HG02973 (cell line): Measurements from ENCODE around the gene RAB6B.

ENCODE experiments used
- ATAC-seq: cut with Tn5 transposase; IDR thresholded peaks from one replicate; pipeline ENCODE4 v1.9.1; 2021; ENCODE audit warnings: moderate library complexity; ENCODE audit not compliant: unreplicated experiment

The RAB6B gene

DNA sequence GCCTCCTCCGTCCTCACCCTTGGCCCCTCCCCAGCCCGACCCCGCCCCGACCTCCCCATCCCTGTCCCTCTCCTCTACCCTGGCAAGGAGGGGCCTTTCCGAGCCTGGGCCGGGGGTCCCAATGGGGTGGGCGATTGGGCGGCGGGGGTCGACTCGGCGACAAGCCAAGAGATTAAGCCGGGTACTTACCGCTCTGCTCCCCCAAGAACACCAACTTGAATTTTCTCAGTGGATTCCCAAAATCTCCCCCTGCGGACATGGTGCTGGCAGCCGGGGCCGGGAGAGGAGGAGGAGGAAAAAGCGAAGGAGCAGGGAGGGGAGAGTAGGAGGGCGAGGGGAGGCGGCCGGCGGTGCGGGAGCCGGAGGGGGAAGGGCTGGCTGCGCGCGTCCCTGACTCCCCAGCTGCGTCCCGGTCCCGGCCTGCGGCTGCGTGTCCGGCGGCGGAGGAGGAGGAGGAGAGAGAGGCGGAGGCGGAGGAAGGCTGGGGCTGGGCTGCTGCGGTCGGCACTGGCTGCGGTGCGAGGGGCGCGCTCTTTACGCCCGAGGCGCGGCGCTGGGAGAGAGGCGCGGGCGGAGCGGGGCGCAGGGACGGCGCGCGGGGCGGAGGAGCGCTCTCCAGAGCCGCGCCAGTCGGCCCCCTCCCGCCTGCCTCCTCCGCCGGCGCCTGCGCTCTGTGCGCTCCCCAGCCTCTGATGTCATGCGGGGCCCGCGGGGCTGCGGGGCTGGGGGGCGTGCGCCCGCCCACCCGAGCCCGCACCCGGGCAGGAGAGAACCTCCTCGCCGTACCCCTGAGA lies at the start of gene RAB6B:
RAB6B (minus strand) TSS at position 675 of the 794 bp plus-strand sequence; CDS start at position 259, 416 bp downstream.
- no peak for ATAC-seq

DNA sequence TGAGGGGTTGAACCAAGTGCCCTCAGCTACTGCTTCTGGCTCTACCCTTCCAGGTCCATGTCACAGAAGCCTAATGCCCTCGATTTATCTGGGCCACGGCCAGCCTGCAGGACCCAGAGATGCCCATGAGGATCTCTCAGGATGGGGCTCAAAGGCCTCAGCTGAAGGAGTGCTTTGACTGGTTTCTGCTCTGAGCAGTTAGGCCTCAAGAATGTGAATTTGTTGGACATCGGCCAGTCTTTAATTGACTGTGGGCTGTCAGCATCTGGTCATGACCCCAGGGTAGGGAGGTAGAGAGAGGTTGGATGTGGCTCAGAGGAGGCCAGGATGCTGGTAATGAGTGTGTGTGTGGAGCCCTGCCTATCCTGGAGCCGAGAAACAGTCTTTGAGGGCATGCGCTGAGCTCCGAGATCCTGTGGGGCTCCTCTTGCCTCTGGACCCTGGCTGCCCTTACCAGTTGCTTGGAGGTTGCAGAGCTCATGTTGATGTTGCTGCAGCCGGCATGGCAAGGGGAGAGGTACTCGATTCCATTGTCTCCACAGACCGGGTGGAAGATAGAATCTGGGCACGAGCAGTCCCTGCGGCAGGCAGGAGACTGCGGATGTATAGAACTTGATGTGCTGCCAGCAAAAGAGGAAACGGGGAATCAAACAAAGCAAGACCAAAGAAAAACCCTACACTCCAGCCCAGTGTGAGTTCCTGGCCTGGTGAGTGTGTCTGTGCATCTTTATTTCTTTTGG lies 49.1 kb upstream of the RAB6B start:
- ATAC-seq = no peak

DNA sequence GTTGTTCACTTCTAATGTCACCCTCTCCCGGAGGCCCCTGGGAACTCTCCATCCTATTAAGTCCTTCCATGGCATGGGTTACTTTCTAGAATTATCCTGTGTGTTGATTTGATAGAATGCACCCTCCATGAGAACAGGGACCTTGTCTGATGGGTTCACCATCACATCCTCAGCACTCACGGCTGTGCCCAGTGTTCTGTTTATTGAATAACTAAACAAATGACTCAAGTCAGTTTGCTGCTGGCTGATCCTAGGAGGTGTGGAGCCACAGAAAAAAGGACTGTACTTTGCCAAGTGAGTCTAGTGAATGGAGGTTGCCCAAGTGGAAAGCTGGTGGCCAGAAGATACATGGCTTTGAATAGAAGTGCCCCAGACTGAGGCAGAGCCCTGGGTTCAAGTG lies 48.5 kb upstream of the RAB6B start:
- ATAC-seq = no peak

DNA sequence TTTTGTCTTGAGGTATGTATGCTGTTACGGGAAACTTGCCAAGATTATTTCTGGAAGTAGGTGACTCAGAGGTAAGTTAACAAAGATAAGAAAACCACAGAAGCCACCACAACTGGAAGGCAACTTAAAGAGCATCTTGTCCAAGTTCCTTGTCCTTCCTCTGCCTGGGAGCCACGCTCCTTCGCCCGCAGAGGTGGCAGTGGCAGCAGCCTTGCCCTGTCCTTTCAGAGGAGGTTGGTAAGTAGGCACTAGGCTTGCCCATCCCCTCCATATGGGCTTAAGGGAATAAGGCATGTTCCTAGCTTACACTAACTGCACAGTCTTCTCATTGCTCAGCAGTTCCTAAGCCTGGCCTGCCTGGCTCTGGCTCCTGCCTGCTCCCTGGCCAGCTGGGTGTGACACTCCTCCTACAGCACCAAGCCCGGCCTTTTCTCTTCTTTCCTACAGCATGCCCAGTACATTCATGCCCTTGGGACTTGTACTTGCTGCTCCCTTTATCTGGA lies 48.0 kb upstream of the RAB6B start:
- ATAC-seq = no peak

DNA sequence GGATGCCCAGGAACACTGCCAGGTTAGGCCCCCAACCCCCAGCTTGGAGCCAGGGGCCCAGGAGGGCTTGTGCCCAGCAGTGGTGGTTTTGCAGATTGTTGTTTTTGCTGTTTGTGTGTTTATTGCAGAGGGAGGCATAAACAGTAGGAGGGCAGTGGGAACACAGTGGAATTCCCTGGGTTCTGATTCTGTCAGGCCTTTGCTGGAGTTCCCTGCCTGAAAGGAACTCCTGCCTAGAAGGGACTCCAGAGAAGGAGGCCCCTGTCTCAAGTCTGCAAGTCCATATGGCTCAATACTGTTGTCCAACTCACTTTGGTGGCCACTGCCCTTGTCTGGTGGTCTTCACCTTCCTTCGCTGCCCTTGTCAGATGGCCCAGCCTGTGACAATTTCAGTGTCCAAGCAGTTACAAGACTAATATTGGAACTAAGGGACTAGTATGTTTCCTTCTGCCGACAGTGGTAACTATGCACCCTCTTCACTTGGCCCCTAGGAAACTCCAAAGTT lies 47.4 kb upstream of the RAB6B start:
- no peak for ATAC-seq

DNA sequence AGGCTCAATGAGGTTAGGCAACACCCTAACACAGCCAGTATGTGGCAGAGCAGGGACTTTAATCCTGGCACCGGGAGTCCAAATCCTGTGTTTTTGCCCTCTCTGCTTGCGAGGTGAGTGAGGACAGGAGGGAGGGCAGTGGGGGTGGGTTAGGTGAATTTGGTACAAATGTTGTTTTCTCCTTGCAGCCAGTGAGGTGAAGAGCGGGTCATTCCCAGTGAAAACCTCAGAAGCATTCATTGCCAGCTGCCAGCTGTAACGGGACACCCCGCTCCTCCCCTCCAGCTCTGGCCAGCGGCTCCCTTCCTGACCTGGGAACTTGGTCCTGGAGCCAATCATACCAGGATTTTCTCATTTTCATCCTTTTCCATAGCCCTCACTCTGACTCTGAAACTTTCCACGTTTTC lies 45.7 kb upstream of the RAB6B start:
- ATAC-seq = no peak

DNA sequence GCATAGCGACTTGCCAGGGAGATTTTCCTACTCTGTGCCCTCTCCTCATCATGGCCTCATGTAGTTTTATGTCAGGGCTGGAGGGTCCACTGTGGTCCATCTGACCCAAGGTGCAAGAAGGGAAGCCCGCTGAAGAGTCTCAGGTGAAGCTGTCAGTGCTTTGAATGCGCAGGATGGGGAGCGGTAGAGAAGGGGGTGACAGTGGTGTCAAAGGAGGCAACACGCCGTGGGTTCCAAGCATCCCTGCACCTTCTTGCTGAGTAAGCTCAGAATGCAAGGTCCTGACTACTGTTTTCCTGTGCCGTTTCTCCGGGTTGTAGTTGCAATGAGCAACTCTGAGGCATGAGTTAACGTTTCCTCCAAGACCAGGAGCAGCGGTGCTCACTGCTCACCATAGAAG lies 44.9 kb upstream of the RAB6B start:
- ATAC-seq = no peak

DNA sequence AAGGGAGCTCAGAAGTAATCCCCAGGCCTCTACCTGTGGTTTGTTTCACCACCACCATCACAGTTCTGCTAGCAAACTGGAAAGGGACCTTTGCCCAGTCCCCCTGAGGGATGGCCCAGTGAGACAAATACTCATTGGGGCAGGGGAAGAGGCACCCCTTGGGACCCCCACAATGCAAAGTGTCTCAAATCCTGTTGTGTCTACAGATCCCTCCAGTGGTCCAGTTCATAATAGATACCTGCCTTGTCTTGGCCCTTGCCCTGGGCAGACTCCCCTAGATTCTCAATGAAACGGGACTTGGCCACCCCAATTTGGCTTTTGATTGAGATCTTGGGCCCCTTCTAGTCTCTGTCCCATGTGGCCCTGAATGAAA lies 43.8 kb upstream of the RAB6B start:
- ATAC-seq = no peak

DNA sequence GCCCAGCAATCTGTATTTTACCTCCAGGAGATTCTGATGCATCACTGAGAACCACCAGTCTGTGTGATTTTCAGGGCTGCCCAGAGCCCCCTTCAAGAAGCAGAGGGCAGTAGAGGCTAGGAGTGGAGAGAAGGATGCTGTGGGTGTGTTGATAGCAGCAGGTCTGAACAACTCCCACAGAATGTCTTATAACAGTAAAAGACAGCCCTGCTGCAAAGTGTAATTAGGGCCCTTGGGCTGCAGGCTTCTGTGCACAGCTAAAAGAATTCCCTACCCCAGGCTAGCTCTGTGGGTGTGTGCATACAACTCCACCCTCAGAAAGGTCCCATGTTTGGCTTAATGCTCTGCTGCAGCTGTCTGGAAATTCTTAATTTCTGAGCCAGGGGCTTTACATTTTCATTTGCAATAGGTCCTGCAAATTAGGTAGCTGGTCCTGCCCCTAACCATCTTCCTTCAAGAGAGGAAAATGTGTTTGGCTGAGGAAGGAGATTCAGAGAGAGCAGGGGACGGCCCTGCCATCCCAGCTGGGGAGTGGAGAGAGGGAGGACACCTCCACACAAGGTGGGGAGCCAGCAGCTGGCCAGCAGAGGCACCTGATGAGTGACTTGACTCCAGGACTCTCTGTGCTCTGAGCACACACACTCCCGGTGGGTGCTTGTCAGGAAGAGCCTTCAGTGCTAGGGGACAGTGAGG lies 43.2 kb upstream of the RAB6B start:
- no peak for ATAC-seq

DNA sequence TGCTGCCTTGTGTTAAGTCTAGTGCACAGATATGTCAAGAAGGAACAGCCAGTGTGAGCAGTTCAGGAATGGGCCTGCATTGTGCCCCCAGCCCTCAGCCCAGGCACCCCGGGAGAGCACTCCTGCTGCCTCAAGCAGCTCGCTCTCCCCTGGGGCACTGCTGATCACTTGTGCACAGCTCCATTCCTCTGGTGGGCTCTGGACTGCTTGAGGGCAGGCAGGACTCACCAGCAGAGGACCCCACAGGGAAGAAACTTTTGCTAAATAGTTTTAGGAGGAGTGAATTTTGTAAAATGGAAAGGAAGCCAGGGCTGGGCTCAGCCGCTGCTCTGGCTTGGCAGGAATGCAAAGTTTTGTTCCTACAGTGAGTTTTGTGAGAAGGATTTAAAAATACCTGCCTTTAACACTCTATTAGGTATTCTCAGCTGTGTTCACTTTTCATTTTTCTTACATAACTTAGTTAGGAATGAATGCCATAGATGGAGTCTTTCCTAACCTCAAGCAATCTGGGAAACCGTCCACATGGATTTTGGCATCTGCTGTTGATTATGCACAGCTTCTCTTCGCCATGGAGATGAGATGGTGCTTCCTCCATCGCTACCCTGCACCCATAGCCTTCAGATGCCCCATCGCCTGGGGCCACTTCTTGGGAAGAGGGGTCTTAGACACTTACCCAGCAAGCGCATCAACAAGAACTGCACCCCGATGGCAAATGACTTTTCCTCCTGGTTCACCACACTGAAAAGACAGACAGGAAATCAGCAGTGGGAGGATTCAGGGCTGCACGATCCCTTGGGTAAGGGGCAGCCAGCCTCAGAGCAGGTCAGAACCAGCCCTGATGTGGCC lies 42.3 kb upstream of the RAB6B start:
- ATAC-seq = no peak

DNA sequence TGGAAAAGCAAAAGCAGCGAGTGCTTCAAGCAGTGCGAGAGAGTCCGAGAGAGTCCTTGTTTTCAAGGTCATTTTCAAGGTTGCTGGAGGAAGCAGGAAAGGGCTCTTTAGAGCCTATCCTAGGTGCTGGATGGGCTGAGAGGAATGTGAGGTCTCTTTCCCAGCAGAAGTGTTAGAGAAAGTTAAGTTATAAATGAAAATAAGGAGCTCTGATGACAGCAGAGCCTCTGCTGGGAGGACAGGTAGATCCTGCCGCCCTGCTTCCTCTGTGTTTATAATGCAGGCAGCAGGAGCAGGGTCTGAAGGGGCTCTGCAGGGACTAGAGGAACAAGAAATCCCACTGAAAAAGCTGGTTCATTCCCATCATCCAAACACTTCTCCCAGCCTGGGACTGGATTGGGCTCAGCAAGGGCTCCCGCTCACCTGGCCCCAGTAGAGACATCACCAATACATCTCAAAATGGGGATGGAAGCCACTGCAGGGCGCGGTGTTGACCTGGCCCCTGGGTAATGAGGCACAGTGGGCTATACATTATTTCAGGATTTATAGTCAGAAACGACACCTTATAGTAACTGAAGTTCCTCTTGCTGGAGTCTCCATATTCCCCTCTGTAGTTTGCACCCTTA lies 41.5 kb upstream of the RAB6B start:
- ATAC-seq = no peak

DNA sequence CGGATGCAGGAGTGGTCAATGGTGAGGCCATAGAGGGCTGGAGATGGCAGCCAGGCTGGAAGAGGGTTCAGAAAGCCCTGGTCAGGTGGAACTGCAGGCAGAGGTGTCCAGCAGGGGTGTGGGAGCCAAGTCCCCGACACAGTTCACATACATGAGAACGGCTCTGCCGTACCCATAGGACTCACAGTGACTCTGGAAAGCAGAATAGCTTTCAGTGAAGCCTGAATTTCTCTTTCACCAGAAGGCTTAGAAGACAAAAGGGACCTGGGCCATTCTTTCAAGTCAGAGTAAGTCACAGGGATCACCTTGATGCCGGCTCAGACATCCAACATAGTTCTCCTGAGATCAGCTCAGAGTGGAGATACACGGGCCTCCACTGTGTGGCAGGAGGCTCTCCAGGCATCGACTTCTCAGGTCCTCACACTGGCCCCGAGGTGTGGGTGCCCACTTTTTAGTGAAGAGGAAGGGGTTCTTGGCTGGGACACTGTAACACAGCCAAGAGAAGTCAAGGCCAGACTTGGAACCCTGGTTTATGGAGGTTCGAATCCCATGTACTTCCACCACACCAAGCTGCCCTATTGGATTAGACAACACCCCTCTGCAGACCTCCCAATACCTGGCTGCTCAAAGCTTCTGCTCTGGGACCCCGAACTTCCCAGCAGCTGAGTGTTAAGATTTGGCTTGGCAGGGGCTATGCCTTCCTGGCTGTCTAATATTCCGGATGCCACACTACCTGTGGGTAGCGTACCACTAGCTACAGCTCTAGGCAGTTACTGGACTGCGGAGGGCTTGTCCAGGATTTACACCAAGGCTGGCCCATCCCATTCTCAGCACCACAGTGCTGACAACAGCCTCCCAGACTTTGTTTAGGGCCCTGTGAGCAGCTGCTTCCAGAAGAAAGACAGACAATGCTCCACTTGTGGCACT lies 40.4 kb upstream of the RAB6B start:
- no peak for ATAC-seq

DNA sequence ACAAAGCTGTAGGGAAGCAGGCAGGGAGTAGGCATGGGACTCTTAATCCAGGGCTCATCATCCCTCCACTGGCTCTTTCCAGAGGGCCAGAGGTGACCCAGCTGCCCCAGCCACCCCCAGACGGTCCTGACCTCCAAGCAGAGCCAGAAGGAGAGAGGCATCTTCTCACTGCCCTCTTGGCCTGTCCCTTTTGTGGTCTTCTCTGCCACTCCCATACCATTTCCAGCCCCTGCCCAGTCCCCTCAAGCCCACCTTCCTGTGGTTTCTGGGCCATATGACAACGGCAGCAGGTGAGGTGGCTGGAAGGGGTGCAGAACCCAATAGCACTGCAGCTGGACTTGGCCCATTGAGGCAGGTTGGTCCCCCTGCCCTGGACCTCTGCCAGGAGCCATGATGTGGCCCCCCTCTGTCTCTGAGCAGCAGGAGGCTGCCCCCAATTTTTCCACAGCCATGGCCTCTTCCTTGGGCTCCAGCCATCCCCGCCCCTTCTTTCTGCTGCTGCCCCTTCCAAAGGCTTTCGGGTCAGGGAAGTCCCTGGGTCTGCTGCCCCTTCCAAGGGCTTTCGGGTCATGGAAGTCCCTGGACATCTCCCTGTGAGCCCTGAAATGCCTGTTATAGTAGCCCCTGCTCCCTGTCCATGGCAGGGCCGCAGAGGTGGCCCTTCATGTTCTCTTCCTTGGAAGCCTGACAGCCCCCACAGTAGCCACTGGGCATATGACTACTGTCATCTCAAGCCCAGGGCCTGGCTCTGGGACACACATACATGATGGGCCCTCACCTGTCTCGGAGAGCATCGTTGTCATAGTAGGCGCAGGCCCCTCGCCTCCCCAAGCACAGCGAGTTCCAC lies 39.5 kb upstream of the RAB6B start:
- no peak for ATAC-seq

DNA sequence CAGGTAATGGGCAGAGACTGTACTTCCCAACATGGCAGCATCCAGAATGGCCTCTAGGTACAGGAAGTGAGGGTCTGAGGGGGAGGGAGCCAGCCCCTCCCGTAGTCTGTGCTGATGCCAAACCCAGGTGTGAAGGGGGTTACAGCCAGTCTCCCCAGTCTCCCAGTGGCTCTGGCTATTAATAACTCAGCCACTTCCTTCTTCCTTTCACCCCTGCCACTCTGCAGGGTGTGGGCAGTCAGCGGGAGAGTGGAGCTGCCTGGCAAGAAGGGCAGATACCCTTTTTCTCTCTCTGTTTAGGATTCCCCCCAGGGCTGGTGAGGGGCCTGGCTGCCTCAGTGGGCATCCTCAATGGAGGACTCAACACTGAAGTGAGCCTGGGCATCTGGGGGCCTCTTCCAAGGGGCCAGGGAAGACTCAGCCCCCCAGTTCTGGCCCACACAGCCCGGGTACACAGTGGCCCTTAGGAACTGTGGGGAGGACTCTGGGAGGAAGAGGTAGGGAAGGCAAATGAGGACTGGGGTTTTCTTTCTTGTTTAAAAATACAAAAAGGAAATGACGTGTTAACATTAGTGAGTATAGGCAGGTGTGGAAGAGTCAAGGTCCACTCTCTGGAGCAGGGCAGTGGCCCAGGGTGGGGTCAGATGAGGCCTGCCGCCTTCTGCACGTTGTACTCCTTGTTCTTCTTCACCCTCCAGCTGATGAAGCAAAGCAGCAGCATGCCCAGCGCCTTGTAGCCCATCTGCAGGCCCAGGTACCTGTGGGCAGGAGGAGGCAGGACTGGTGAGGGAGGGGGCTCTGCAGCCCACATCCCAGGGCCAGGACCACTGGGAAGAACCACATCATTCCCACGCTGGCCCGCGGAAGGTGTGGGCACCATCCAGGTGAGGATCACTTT lies 38.6 kb upstream of the RAB6B start:
- ATAC-seq = no peak

DNA sequence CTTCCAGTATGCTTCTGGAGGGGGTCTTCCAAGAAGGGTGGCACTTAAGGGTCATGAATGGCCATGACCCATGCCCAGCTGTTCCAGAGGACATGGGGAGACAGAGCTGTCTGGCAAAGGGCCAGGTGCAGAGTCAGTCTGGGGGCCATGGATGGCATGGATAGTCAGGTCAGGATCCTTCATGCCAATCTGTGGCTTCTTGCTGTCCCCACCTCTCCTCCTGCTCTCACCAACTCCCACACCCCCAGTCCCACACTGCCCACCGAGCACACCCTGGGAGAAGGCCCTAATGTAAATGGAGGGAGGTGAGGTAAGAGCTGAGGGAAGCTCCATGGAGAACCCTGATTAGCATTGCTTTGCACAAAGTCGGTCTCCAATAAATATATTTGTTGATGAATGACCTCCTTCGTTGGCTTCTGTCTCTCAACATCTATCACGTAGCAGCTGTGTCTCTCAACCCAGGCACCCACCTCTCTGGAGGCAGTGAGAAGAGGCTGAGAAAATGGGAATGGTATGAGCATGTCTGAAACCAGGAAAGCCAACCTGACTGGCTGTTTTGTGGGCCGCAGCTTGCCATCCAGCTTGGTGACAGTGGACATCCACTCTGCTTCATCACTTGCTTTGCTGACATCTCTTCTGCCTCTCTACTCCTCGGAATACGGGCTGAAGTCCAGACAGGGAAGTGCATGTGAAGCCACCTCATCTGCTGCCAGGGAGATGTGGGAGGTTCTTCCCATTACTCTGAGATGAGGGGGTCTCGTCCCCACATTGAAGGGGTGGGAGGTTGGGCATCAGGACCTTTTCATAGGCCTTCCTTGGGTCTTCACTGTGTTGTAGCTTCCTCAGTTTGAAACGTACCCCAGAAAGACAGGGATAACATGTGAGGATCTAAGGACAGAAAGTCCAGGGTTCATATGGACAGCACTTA lies 37.7 kb upstream of the RAB6B start:
- ATAC-seq = no peak

DNA sequence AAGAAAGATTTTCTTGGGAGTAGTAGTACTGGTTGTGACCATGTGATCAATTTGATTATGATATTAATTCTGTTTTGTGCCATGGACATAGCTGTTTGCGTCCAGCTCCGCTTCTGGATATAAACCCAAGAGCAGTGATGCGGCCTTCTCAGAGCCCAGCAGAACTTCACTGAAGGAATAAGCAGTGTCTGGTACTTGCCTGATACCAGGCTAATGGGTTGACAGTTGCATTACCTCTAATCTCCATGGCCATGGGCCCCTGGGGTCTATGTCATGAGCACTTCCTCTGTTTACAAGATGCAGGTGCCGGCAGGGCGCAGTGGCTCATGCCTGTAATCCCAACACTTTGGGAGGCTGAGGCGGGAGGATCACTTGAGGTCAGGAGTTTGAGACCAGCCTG lies 36.3 kb upstream of the RAB6B start:
- no peak for ATAC-seq
